ENCODE results near the gene MPL. TPM values are rescaled to one million over a fixed set of nuclear protein-coding genes. Genes with fewer than 3 reads are reported as not detected.

The MPL gene
- total and polyA plus RNA-seq, 10 of the 15 experiments (the other 5 are each of a cell fraction or from before 2014, with no cell fraction given): not detected

- no peak for TF ChIP-seq ZBTB11 (CRISPR knock-in tag; IDR thresholded peaks at IDR 0.05)
- TF ChIP-seq EED (IDR thresholded peaks at IDR 0.05; ENCODE audit: low read depth): no peak
- no peak for TF ChIP-seq RELB (IDR thresholded peaks at IDR 0.05; ENCODE audit: low read depth)
- no peak for TF ChIP-seq CEBPB (IDR thresholded peaks at IDR 0.05; ENCODE audit: borderline replicate concordance in 1 of 2, low read depth in 2 of 2, low read length in 2 of 2)
- TF ChIP-seq, protein P1, sequence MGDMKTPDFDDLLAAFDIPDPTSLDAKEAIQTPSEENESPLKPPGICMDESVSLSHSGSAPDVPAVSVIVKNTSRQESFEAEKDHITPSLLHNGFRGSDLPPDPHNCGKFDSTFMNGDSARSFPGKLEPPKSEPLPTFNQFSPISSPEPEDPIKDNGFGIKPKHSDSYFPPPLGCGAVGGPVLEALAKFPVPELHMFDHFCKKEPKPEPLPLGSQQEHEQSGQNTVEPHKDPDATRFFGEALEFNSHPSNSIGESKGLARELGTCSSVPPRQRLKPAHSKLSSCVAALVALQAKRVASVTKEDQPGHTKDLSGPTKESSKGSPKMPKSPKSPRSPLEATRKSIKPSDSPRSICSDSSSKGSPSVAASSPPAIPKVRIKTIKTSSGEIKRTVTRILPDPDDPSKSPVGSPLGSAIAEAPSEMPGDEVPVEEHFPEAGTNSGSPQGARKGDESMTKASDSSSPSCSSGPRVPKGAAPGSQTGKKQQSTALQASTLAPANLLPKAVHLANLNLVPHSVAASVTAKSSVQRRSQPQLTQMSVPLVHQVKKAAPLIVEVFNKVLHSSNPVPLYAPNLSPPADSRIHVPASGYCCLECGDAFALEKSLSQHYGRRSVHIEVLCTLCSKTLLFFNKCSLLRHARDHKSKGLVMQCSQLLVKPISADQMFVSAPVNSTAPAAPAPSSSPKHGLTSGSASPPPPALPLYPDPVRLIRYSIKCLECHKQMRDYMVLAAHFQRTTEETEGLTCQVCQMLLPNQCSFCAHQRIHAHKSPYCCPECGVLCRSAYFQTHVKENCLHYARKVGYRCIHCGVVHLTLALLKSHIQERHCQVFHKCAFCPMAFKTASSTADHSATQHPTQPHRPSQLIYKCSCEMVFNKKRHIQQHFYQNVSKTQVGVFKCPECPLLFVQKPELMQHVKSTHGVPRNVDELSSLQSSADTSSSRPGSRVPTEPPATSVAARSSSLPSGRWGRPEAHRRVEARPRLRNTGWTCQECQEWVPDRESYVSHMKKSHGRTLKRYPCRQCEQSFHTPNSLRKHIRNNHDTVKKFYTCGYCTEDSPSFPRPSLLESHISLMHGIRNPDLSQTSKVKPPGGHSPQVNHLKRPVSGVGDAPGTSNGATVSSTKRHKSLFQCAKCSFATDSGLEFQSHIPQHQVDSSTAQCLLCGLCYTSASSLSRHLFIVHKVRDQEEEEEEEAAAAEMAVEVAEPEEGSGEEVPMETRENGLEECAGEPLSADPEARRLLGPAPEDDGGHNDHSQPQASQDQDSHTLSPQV (IDR thresholded peaks at IDR 0.05): no peak
- no peak for TF ChIP-seq NFYB (IDR thresholded peaks at IDR 0.05; ENCODE audit: insufficient read depth, low read depth, low read length)
- TF ChIP-seq IKZF2 (IDR thresholded peaks at IDR 0.05): no peak
- TF ChIP-seq, protein P2, sequence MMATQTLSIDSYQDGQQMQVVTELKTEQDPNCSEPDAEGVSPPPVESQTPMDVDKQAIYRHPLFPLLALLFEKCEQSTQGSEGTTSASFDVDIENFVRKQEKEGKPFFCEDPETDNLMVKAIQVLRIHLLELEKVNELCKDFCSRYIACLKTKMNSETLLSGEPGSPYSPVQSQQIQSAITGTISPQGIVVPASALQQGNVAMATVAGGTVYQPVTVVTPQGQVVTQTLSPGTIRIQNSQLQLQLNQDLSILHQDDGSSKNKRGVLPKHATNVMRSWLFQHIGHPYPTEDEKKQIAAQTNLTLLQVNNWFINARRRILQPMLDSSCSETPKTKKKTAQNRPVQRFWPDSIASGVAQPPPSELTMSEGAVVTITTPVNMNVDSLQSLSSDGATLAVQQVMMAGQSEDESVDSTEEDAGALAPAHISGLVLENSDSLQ (IDR thresholded peaks at IDR 0.05): no peak
These were observed 28.1 kb downstream of the MPL start (continued) for GRCh38 chr1:43365678-43366077.

All from GM12878 (cell line).